ENCODE results near the gene CDK11B.
"Not testable (repeated sequence)": the region's sequence is repeated elsewhere in the genome, so short reads cannot be mapped to it uniquely, and the experiment has no call there.

DNA sequence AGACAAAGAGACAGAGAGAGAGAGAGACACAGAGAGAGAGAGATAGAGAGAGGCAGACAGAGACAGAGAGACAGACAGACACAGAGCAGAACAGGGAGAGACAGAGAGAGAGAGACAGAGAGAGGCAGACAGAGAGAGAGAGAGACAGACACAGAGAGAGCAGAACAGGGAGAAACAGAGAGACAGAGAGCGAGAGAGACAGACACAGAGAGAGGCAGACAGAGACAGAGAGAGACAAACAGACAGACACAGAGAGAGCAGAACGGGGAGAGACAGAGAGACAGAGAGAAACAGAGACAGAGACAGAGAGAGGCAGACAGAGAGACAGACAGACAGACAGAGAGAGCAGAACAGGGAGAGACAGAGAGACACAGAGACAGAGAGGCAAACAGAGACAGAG is 63.5 kb downstream of the CDK11B start:
- TF ChIP-seq CEBPB (IDR thresholded peaks at IDR 0.05; ENCODE audit: low read depth, low read length); SAP30 (IDR thresholded peaks at IDR 0.05; ENCODE audit: insufficient read depth, insufficient replicate concordance, low read length); RXRA (IDR thresholded peaks at IDR 0.05; ENCODE audit: insufficient read depth, low read depth, low read length); CBX8 (IDR thresholded peaks at IDR 0.05; ENCODE audit: borderline replicate concordance, low read depth, low read length); EGR1 (IDR thresholded peaks at IDR 0.05; ENCODE audit: borderline replicate concordance, low read depth, low read length); RNF2 (IDR thresholded peaks at IDR 0.05; ENCODE audit: borderline replicate concordance, low read depth, low read length, missing control alignments, poor library complexity, severe bottlenecking): not testable (repeated sequence)
- TF ChIP-seq, protein P1, sequence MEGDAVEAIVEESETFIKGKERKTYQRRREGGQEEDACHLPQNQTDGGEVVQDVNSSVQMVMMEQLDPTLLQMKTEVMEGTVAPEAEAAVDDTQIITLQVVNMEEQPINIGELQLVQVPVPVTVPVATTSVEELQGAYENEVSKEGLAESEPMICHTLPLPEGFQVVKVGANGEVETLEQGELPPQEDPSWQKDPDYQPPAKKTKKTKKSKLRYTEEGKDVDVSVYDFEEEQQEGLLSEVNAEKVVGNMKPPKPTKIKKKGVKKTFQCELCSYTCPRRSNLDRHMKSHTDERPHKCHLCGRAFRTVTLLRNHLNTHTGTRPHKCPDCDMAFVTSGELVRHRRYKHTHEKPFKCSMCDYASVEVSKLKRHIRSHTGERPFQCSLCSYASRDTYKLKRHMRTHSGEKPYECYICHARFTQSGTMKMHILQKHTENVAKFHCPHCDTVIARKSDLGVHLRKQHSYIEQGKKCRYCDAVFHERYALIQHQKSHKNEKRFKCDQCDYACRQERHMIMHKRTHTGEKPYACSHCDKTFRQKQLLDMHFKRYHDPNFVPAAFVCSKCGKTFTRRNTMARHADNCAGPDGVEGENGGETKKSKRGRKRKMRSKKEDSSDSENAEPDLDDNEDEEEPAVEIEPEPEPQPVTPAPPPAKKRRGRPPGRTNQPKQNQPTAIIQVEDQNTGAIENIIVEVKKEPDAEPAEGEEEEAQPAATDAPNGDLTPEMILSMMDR (IDR thresholded peaks at IDR 0.05; ENCODE audit: control extremely low read depth in 1 of 3, insufficient read depth in 1 of 3, low read depth in 1 of 3, low read length in 3 of 3) = not testable (repeated sequence)
